ENCODE data around the gene PSMC2.

DNA sequence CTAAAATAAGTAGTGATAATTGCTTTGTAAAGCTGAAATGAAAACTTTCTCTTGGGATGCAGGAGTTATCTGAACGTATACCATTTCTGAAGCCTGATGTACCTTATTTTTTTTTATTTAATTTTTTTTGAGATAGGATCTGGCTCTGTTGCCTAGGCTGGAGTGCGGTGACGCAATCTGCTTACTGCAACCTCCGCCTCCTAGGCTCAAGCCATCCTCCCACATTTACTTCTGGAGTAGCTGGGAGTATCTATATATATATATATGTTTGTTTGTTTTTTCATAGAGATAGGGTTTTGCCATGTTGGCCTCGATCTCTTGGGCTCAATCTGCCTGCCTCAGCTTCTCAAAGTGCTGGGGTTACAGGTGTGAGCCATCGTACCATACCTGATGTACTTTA, 47.8 kb upstream of the PSMC2 start:
- TF ChIP-seq, protein P1, sequence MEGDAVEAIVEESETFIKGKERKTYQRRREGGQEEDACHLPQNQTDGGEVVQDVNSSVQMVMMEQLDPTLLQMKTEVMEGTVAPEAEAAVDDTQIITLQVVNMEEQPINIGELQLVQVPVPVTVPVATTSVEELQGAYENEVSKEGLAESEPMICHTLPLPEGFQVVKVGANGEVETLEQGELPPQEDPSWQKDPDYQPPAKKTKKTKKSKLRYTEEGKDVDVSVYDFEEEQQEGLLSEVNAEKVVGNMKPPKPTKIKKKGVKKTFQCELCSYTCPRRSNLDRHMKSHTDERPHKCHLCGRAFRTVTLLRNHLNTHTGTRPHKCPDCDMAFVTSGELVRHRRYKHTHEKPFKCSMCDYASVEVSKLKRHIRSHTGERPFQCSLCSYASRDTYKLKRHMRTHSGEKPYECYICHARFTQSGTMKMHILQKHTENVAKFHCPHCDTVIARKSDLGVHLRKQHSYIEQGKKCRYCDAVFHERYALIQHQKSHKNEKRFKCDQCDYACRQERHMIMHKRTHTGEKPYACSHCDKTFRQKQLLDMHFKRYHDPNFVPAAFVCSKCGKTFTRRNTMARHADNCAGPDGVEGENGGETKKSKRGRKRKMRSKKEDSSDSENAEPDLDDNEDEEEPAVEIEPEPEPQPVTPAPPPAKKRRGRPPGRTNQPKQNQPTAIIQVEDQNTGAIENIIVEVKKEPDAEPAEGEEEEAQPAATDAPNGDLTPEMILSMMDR (IDR thresholded peaks at IDR 0.05): no peak
- TF ChIP-seq ZFX (IDR thresholded peaks at IDR 0.05; ENCODE audit: borderline replicate concordance): no peak
